ENCODE measurements around the gene CPN1.
"Not testable (repeated sequence)": the region's sequence is repeated elsewhere in the genome, so short reads cannot be mapped to it uniquely, and the experiment has no call there.

CPN1 gene

GRCh38 chr10:100081075-100082001, at the start of gene CPN1:
Gene CPN1 (minus strand): TSS chr10:100081869. CDS start chr10:100081625, 244 bp downstream.
- no peak for DNase-seq (ENCODE audit: low read depth)

GRCh38 chr10:100130831-100131230, 49.2 kb upstream of the CPN1 start:
- no peak for DNase-seq (ENCODE audit: low read depth)

GRCh38 chr10:100129424-100129823, 47.8 kb upstream of the CPN1 start:
- no peak for DNase-seq (ENCODE audit: low read depth)

- DNase-seq (ENCODE audit: low read depth) = no peak
Observed at GRCh38 chr10:100128951-100129350, 47.3 kb upstream of the CPN1 start.

- not testable (repeated sequence) for DNase-seq (ENCODE audit: low read depth)
Observed at GRCh38 chr10:100125335-100125734, 43.7 kb upstream of the CPN1 start.

- no peak for DNase-seq (ENCODE audit: low read depth)
Observed at GRCh38 chr10:100124097-100124496, 42.4 kb upstream of the CPN1 start.

- DNase-seq (ENCODE audit: low read depth) = no peak
Observed at GRCh38 chr10:100122780-100123179, 41.1 kb upstream of the CPN1 start.

GRCh38 chr10:100120550-100120949, 38.9 kb upstream of the CPN1 start:
- DNase-seq (ENCODE audit: low read depth) = no peak

GRCh38 chr10:100119726-100120125, 38.1 kb upstream of the CPN1 start:
- no peak for DNase-seq (ENCODE audit: low read depth)

- DNase-seq (ENCODE audit: low read depth) = no peak
Observed at GRCh38 chr10:100114976-100115770, 33.5 kb upstream of the CPN1 start.

- DNase-seq (ENCODE audit: low read depth) = no peak
Observed at GRCh38 chr10:100114460-100114859, 32.8 kb upstream of the CPN1 start.

GRCh38 chr10:100109670-100110069, 28.0 kb upstream of the CPN1 start:
- no peak for DNase-seq (ENCODE audit: low read depth)

- no peak for DNase-seq (ENCODE audit: low read depth)
Observed at GRCh38 chr10:100106865-100107264, 25.2 kb upstream of the CPN1 start.

GRCh38 chr10:100104300-100104699, 22.6 kb upstream of the CPN1 start:
- no peak for DNase-seq (ENCODE audit: low read depth)

- no peak for DNase-seq (ENCODE audit: low read depth)
Observed at GRCh38 chr10:100103581-100103980, 21.9 kb upstream of the CPN1 start.

- DNase-seq (ENCODE audit: low read depth) = no peak
Observed at GRCh38 chr10:100101192-100102076, 19.8 kb upstream of the CPN1 start.

GRCh38 chr10:100100651-100101184, 19.0 kb upstream of the CPN1 start:
- DNase-seq (ENCODE audit: low read depth) = no peak

- DNase-seq (ENCODE audit: low read depth) = no peak
Observed at GRCh38 chr10:100089241-100089640, 7.6 kb upstream of the CPN1 start.

GRCh38 chr10:100086708-100087107, 5.0 kb upstream of the CPN1 start:
- not testable (repeated sequence) for DNase-seq (ENCODE audit: low read depth)

GRCh38 chr10:100085596-100085995, 3.9 kb upstream of the CPN1 start:
- no peak for DNase-seq (ENCODE audit: low read depth)

GRCh38 chr10:100083623-100084022, 2.0 kb upstream of the CPN1 start:
- DNase-seq (ENCODE audit: low read depth) = no peak

- DNase-seq (ENCODE audit: low read depth) = not testable (repeated sequence)
Observed at GRCh38 chr10:100082276-100082675, 607 bp upstream of the CPN1 start.

Data from activated gamma-delta T cell treated with anti-CD3 and anti-CD28 coated beads, Interleukin-2, amount 50 U/mL, for 16 hours (primary cell).